GM18520 (cell line): ENCODE results near the gene TBL2.
A peak's percentile ranks its signal among the peaks of the same experiment; 100 is the strongest.
"Not testable (repeated sequence)": the region's sequence is repeated elsewhere in the genome, so short reads cannot be mapped to it uniquely, and the experiment has no call there.

Experiments used
- ATAC-seq: cut with Tn5 transposase; IDR thresholded peaks from one replicate; pipeline ENCODE4 v1.9.1; 2021; ENCODE audit not compliant: unreplicated experiment

TBL2 gene

DNA sequence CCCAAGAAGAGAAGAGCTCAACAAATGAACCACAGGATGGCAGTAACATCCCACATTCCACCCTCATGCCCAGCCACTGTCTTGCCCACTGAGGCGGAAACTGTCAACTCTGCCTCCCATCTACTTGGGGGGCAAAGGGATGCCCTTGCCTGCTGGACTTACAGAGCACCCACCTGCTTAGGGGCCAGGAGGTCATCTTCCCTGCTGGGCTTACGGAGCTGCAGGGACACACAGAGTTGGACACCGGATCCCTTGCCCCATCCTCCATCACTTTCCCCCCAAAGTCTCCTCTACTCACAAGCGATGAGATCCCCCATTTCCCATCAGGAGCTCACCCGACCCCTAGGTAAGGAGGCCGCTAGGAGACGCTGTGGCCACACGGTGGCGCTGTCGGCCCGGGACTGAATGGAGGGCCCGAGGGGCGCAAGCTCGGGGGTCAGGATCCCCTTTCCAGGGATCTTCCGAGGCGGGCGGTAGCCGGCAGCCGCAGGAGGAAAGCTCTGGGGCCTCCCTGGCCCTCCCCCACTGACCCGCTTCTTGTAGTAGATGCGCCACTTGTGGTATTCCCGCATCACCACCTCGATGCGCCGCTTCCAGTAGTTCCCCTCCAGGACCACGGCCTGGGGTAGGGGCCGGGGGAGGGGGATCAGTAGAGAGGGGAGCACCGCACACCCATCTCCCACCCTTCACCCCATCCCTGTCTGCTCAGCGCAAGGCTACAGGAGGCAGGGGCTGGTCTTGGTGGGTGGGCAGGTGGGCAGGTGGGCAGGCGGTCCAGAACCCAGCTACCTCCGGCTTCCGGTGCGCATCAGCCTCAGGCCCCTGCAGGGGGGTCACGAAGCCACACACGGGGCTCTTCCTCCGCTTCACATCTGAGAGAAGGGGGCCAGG is 28.7 kb upstream of the TBL2 start:
- no peak for ATAC-seq

DNA sequence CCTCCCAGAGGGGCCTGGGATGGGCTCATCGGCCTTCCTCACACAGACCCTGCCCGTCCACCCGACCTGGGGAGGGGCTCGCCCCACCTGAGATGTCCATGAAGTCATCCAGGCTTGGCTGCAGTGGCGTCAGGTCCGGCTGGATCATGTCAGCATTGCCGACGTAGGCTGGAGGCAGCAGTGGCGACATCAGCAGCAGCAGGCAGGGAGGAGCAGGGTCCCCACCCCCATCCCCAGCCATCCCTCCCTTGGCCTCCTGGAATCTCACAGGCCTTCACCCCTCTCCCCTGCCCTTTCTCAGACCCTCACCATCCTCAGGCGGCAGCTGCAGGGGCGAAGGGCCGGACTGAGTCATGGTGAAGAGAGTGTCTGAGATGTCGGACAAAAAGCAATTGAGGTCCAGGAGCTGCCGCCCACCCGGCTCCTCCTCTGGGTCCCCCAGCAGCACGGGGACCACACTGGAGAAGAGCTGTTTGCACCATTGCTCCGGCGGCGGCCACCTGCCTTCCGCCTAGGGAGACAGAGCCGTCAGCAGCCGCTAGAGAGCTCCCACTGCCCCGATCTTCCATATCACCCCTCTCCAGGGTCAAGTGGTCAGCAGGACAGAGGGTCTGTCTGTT is 27.3 kb upstream of the TBL2 start:
- ATAC-seq = no peak

DNA sequence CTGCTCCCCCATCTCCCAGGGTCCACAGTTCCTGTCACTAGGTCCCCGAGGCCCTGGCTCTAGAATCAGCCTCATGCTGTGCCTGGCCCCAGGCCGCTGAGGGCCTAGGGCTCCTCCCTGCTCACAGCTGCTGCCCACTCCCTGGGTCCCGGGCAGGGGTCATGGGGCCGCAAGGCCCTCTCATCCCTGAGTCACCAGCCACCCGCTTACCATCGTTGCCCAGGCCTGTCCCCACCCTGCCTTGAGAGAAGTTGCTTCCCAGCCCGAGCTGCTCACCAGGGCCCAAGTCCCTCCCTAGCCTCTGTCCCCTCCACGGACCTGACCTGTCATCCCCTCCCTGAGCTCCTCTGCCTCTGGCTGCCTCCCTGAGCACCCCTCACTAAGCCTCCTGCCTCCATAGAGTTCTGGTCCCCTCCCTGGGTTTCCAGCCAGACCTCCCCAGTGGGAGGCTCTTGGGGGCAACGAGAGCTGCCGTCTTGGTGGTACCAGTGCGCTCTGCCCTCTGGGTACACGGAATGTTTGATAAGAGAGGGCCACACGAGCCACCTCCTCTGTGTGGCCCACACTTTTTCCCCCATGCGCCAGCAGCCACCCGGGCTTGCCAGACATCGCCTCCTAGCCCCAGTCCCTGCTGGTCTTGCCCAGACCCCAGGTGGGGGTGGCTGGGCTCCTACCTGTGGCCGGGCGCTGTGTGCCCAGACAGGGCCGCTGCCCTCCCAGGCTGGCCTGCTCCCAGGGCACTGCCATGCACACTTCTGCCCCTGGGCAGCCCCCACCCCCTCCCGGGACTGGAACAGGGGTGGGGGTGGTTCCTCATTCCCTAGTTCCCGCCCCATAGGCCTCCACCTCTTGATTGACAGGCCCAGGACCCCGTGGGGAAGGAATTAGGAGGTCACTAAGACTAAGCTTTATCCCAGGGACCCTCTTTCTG is 24.6 kb upstream of the TBL2 start:
- ATAC-seq = no peak

DNA sequence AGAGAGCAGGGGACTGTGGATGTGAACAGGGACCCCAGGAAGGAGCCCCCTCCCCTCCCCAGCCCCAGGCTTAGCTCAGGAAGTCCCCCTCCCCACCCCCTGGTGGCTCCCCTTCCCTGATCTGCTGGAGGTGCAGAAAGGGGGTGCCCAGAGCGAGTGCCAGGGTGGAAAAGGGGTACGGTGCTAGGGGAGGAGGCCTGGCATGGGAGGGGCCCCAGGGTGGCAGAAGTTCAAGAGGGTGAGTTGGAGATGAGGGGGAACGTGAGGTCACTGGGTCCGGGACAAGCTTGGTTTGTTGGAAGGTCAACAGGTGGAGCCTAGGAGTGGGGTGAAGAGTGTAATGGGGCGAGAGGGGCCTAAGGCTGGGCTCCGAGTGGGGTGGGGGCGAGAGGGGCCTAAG is 21.5 kb upstream of the TBL2 start:
- ATAC-seq = no peak

DNA sequence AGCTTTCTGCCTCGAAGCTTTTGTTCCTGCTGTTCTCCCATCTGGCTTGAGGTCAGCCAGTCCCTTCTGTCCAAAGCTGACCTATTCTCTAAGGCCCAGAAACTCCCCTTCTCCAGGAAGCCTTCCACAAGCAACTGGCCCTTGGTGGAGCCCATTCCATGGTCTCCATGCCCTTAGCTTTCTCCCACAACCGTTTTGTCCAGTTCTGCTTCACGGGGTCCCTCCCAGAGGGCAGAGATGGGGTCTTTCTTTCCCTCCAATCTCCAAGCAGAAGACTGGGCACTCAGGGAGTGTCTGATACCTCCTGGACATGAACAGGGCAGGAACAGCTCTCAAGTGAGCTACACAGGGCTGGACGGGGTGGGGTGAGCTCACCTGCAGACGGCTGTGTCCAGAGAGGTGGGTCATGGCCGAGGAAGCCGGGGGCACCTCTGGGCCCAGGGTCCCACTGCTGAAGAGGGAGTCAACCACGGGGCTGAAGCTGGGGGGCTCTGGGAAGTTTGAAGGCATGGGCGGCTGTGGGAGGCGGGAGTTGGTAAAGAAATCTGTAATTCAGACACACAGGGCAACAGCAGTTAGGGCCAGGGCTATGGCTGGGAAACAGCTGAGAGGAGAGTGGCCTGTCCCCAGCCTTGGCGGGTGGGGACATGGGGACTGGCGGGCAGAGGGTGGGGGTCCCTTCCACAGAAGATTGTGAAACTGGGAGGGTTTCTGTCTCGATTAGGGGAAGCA is 20.9 kb upstream of the TBL2 start:
- ATAC-seq = no peak

DNA sequence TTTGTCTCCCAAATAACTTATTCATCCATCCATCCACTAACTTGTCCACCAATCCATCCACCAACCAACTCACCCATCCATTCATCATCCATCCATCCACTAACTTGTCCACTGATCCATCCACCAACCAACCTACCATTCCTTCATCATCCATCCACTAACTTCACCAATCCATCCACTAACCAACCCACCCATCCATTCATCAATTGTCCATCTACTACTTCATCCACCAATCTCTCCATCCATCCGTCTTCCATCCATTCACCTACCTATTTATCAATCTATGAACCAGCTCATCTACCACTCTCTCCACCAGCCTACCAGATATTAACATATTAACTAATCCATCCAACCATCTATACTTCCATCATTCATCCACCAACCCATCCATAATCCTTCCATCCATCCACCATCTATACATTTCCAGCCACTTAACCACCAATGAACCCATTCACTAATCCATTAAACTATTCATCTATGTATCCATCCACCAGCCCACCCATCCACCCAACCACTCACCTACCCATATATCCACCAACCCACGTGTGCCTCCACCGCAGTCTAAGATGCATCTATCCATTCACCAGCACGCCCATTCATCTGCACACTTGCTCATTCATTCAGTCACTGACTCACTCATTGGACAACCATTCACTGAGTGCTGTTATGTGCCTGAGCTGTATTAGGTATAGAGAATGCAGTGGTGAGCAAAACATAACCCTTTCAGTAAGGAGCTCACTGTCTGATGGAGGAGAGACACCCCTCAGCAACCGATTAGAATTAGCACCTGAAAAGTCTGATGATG is 19.8 kb upstream of the TBL2 start:
- ATAC-seq = no peak

DNA sequence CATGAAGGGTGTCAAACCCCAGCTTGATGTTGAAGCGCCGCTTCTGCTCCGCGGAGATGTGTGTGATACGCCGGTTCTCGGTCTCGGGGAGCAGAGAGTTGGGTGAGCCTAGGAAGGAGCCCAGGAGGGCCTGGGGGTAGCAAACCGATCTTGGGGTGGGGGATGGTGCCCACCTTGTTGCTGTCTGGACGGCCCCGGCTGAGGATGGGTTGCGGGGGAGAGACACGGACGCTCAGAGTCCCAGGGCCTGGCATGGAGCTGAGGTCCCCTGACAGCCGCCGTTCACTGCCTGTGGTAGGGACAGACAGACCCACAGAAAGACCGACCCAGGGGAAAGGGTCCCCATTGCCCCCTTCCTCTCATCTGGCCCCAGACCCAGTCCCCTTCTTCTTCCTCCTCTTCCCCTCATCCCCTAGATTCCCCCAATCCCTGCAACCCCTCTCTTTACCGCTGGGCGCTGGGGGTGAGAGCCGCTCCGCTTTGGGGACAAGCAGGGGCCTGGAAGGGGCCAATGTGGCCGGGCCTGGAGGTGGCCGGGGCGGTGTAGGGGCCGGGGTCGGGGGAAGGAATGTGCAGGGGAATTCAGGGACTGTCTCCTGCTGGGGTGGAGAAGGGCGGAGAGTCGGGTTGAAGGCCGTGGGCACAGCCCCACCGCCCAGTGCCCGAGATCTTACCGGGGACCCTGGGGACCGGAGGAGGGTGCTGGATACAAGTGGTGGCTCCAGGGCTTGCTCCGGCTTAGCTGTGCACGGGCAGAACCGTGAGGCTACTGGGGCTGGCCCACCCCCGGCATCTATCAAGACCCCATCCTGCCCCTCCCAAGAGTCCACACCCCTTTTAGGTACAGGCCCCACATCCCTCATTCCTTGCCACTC is 18.0 kb upstream of the TBL2 start:
- ATAC-seq = no peak

DNA sequence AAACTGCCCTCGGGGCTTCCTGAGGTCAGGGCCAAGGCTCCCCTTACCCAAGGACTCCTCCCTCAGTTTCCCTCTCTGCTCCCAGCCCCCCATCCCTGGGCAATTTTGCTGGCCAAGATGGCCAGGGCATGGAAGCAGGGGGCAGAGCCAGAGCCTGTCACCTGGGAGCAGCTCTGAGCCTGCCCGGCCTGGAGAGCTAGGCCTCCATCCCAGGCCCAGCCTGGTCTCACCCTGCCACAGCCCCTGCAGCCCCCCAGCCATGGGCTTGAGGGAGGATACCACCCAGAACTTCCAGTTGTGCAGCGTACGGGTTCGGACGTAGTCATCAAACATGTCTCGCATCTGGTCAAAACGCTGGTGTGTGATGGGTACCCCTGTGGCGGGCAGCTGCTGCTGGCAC is 17.0 kb upstream of the TBL2 start:
- ATAC-seq = no peak

DNA sequence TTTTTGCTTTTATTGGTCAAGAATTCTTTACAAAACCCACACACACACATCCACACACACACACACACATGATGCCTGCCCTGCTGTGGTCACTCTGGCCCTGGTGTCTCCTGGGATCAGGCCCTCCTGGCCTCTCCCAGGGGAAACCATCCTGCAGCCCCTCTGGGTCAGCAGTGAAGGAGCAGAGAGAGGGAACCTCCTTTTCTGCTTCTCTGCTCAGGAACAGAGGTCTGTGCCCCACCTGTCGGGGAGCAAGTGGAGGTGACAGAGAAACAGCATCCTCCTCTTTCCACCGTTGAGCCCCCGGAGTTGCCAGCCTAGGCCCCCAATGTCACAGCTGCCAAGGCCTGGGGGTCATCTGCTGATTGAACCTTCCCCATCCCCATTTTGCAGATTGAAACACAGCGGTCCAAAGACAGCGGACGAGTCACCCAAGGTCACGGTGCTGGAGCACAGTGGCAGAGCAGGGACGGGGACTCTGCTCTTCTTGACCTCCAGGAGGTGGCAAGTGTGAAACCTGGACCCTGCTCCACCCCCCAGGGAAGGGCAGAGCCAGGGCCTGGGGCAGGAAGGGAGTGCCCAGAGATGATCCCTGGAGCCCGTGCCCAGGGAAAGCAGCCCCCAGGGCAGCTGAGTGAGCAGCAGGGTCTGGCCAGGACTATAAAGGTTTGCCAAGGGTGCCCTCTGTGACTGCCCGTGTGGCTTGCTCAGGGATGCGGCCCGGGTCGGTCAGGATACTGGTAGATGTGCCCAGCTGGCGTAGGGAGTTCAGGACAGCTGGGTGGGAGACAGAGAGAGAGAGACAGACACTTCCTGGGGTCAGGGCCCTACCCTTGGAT is 15.0 kb upstream of the TBL2 start:
- no peak for ATAC-seq

DNA sequence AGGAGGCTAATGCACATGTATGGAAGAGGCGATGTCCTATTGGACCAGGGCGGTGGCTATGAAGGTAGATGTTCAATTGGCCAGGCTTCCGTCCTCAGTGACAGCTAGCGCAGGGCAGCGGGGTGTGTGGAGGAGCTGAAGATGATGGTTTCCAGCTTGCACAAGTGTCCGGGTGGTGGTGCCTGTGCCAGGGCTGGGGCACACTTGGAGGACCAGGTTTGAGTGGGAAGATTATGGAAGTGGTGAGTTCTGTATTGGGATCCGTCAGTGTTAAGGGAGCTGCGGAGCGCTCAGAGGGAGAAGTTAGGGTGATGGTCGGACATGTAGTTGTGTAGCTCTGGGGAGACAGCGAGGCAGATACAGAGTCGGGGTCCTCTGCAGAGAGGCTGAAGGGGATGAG is 8.5 kb upstream of the TBL2 start:
- no peak for ATAC-seq

DNA sequence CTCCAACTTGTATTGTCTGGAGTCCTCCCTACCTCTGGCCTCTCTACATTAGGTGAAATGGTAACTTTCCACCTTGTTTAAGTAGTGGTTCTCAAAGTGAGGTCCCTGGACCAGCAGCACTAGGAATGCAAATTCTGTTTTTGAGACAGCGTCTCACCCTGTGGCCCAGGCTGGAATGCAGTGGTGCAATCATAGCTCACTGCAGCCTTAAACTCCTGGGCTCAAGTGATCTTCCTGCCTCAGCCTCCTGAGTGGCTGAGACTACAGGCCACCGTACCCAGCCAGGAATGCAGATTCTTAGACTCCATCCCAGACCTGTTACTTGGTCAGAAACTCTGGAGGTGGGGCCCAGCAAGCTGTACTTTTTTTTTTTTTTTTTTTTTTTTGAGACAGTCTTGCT is 6.8 kb upstream of the TBL2 start:
- no peak for ATAC-seq

DNA sequence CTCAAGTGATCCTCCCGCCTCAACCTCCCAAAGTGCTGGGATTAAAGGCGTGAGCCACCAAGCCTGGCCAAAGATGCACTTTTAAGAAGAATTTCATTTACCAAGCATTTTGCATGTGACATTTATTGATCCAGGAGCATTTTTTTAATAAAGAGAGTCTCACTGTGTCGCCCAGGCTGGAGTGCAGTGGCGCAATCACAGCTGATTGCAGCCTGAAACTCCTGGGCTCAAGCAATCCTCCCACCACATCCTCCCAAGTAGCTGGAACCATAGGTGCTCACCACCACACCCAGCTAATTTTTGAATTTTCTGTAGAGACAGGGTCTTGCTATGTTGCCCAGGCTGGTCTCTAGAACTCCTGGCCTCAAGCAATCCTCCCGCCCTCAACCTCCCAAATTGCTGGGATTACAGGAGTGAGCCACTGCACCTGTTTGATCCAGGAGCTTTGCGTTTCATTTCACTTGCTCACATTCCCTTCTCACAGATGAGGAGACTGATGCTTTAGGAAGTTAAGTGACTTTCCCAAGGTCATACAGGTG is 4.4 kb upstream of the TBL2 start:
- no peak for ATAC-seq

DNA sequence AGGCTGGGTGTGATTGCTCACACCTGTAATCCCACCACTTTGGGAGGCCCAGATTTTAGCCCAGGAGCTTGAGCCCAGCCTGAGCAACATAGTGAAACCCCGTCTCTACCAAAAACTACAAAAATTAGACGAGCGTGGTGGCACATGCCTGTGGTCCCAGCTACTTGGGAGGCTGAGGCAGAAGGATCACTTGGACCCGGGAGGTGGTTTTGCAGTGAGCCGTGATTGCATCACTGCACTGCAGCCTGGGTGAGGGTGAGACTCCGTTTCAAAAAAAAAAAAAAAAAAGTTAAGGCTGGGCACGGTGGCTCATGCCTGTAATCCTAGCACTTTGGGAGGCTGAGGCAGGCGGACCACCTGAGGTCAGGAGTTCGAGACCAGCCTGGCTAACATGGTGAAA is 2.6 kb upstream of the TBL2 start:
- not testable (repeated sequence) for ATAC-seq

DNA sequence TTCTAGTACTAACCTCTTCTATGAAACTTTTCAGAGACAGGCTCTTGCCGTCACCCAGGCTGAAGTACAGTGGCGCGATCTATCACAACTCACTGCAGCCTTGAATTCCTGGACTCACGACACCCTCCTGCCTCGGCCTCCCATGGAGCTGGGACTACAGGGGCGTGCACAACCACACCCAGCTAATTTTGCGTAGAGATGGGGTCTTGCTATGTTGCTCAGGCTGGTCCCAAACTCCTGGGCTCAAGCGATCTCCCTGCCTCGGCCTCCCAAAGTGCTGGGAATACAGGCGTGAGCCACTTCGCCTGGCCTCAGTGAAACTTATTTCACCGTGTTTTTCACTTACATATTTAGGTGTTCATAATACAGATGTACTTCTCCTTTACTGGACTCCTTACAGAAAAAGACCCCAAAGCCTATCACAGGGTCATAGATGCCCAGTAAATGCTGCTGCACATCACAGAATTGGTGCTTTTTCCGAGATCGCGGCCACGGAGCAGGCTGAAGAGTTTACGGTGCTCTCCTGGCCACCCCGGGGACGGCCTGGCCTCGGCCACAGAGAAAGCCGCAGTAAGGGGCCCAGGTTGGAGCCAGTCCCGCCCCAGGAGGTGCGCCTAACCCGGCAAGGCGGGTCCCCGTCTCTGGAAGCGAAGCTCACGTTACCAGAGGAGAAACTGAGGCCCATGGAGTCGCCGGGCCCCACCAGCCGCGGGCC is 595 bp downstream of the TBL2 start:
- peak; percentile 7 for ATAC-seq

DNA sequence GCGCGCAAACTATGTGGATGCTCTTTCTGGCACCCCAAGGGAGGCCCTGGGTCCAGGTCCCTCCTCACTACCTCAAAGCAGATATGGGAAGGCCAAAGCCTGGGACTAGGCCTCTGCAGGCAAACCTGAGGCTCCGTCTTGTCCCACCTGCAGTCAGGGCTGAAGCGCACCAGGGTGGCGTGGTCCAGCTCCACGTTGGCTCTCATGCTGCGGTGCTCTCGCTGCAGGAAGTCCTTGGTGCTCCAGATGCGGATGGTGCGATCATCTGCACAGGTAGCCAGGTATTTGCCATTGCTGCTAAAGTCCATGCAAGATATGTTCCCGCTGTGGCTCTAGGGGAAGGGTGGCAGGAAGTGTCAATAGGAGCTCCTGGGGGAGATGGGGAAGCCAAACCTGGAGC is 4.6 kb downstream of the TBL2 start:
- no peak for ATAC-seq

DNA sequence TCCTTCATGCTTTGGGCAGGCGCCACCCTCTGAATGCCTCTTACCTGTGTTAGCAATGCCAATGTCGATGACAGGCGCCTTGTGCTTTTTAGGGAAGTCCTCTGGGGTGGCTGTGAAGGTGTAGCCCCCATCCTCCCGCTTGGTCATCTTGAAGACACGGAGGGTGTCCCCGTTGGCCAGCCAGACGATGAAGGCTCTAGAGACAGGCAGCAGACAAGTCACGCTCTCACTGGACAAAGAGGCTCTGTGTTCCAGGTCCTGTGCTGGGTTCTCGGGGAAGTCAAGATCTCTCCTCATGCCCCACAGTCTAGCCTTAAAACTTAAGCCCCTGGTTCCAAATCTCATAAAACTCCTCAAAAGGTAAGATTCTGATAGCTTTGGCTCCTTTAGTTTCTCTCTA is 5.1 kb downstream of the TBL2 start:
- no peak for ATAC-seq

DNA sequence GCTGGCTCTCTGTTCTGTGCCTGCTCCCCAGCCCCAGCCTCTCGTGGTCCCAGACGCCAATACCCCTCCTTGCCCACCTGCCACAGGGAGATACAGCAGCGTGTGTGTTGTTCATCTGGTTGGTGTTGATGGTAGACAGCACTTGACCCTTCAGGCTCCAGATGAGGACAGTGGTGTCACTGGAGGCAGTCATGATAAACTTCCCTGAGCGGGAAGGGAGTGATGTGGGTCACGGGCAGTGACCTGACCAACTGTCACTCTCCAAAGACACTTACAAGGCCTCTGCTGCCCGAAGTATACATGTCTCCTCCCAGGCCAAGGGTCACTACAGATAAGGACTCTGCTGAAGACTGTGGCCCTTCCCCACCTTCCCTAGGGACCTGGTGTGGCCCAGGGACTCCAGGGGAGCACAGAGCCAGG is 5.6 kb downstream of the TBL2 start:
- ATAC-seq = no peak
